Measurements from ENCODE around the gene FLNA.

DNA sequence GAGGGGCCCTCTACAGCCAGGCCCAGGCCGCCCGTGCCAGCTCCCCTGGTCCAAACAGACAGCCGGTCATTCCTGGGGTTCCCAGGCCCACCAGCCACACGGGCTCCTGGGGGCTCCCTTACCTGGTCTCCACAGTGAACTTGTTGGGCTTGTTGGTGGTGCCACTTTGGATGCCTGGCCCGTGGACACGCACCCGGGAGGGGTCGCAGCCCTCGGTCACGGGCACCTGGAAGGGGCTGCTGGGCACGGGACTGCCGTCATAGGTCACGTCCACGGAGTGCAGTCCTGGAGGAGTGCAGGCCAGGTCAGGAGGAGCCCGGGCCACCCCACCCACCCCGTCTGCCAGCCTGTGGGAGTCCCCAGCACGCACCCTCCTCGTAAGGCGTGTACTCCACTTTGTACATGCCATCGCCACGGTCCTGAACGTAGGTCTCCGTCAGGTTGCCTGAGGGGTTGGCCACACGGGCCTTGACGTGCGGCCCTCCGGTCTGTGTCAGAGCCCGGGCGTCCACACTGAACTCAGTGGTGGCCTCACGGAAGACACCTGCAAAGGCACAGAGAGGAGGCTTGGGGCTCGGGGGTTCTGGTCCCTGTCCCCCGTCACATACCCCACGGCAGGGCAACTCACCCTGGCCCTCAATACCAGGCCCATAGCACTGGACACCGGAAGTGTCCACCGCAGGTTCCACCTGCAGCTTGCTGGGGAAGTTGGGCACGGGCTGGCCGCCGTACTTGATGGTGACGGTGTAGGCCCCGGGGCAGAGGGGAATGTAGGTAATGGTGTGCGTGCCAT lies 14.9 kb downstream of the FLNA start:
- TF ChIP-seq, protein P1, sequence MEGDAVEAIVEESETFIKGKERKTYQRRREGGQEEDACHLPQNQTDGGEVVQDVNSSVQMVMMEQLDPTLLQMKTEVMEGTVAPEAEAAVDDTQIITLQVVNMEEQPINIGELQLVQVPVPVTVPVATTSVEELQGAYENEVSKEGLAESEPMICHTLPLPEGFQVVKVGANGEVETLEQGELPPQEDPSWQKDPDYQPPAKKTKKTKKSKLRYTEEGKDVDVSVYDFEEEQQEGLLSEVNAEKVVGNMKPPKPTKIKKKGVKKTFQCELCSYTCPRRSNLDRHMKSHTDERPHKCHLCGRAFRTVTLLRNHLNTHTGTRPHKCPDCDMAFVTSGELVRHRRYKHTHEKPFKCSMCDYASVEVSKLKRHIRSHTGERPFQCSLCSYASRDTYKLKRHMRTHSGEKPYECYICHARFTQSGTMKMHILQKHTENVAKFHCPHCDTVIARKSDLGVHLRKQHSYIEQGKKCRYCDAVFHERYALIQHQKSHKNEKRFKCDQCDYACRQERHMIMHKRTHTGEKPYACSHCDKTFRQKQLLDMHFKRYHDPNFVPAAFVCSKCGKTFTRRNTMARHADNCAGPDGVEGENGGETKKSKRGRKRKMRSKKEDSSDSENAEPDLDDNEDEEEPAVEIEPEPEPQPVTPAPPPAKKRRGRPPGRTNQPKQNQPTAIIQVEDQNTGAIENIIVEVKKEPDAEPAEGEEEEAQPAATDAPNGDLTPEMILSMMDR (conservative IDR thresholded peaks at IDR 0.05; ENCODE audit: low read depth, low read length) = no peak
- no peak for TF ChIP-seq EZH2 (IDR thresholded peaks at IDR 0.05; ENCODE audit: borderline replicate concordance, low read depth, low read length, poor library complexity, severe bottlenecking)

Data from A673 (cell line).